ENCODE measurements around the gene OTP.

Gene OTP

DNA sequence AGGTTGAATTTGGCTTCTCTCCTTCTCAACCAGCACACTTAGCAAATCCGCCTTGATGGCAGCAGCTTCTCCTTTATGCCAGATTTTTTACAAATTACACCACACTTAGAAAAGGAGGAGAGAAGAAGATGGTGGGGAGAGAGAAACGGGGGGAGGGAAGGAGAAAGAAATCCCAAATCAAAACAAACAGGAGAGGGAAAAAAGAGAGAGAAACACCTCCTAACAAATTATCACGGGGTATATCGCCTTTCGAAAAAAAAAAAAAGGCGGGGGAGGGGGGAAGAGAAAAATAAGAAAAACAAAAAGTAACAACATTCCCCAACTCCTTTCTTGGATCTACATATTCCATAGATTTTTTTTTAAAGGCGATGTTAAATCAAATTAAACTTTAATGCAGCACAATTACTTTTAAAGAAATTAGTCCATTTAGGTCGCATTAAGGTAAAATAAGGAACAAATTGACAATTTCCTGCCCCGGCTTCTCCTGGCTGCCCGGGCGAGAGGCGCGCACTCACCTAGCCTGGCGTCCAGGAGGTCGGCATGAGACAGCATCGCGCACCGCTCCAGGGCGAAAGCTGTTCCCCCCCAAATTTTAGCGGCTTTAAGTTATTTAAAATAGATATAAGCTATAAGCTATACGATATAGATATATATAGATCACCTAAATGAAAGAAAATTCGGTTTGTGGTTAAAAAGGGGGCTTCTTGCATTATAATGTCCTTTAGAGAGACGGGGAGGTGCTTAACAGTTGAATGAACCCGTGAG lies at the start of gene OTP:
Gene OTP, minus strand, starts transcription at position 716 of the 765 bp plus-strand sequence. Its CDS starts 164 bp downstream, at position 552.
- DNase-seq, result no peak

DNA sequence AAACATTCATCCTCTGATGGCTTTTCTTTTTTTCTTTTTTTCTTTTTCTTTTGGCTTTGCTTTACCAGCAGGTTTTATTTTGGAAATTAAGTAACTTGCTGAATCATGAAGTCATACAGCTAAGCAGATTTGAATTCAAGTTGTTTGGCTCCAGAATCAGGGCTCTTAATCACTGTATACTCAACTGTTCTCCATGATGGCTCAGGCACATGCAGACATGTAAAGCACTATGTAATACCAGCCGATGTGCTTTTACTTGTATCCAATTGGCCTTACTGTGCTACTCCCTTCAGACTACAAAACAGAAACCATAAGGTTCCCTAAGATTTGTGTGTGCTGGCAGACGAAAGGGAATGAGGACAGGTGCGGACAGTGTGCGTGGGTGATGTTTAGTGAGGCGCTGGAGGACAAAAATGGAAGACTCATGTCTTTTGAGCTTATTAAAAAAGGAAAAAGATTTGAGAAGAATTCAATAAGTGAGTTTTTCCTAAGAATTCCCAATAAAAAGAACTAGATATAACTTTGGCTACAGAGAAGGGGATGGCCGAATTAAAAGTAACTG lies 44.7 kb upstream of the OTP start:
- DNase-seq, result no peak

DNA sequence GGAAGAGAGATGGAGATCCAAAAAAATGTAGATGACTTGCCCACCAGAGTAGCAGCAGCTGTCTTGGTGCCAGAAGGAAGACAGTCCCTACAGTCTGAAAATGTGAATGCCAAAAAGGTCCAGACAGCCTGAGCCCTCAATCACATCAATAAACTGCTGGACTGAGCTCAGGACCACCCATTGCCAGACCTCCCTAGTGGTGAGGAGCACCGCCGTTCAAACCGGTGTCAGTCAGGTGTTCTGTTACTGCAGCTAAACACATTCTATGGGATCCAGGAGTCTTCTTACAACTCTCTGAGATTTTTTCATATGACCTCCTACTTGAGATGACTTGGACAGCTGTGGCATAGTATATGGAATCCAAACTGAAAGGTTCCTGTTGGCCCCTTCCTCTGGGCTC lies 32.0 kb upstream of the OTP start:
- DNase-seq, result no peak

DNA sequence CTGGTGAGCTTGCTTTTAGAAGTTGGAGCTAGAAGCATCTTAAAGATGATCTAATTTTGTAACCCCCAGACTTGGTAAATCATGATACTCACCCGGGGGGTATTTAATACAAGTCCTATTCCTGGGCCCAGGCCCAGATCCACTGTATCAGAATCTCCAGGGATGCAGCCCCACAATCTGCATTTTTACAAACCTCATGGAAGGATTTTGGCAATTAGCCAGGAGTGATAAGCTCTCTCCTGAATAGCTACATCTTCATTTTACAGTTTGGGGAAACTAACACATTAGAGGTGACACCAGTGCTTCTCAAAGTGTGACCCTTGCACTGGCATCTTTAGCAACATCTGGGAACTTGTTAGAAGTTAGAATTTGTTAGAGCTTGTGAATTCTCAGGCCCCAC lies 31.2 kb upstream of the OTP start:
- DNase-seq, result no peak

DNA sequence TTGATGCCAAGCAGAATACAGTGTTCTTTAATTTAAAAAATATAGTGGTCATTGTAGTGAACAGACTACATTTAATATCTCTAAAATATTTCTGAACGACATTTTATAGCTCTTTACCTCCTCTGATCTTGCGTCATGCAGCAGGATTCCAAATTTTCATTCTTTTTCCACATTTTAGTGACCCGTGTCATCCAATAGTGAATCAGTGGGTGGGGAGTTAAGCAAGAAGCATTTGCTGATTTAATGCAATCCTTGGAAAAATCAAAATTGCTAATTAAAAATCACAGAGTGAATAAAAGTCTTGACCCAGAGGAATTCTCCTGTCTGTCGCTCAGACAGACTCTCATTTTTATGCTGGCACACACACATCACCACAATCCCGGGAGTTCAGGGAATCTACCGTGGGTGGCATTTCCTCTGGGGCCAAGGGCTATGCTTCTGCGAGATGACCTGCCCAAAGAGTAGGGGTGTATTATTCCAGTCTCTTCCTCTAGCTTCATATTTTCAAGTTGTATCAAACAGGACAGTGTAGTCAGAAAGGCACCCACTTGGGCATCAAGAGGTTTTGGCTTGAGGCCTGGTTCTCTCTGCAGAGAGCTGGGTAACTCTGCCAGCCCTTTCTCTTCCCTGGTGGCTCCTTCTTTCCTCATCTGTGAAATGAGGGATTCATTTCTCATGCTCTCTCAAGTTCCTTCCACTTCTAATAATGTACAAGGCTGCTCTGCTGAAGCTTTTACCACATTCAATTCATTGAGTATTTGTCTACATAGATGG lies 24.8 kb upstream of the OTP start:
- DNase-seq, result no peak

DNA sequence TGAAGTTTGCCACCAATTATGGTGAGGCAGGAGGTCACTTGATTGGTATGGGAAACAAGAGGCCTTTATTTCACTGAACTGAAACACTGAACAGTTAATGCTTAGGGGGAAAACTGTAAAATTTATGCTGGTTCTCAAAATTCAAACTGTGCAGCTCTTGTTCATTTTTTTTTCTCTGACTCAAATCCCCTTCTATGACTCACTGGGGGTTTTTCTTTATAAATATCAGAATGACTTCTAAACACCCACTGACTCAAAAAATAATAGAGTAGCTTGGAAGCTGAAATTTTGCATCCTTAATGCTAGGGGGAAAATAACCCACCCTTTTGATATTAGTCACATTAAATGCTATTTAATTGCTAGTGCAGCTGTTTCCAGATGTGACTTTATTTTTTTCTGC lies 24.1 kb upstream of the OTP start:
- DNase-seq, result no peak

DNA sequence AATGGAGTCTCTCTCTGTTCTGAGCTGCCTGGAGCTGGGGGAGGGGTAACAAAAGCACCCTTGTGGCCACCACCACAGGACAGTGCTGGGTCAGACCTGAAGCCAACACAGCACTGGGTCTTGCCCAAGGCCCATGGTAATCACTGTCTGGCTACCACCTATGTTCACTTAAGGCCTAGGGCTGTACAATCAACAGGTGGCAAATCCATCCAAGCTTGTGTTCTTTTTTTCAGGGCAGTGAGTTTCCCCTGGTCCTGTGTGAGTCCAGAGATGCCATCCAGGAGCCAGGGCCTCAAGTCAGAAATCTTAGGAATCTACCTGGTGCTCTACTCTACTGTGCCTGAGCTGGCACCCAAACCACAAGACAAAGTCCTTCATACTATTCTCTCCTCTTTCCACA lies 20.1 kb upstream of the OTP start:
- DNase-seq, result no peak

DNA sequence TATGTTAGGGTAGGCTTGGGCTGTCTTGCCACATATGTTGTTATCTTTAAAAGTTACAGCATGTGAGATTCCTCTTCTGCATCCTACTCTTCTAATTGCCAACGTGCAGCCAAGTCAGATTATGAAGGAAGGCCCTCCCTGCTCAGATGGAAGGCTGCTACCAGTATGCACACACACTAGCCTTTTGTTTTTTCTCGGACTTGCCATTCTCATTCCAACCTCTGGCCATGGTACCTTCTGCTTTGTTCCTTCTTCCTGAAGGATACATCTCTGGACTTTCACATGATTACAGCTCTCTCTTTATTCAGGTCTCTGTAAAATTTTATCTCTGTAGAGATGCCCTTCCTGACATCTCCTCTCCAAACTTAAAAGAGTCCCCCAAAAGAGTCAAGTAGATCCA lies 12.8 kb upstream of the OTP start:
- DNase-seq, result no peak

DNA sequence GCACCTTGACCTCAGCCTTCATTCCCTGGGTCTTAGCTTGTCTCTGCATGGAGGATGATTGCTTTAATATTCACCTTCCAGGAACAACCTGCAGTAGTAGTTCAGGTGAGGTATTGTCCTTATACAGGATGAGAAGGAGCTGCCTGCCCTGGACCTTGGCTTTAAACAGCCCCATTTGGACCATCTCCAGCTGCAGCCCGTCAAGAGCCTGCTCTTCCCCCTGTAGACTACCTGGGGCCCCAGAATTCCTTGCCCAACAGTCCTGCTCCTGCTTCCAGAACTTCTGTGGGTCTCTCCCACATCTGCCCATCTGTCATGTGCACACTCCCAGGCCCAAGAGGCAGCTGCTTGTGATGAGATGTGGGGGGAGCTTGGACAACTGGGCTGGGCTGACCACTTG lies 12.2 kb upstream of the OTP start:
- DNase-seq, result no peak

DNA sequence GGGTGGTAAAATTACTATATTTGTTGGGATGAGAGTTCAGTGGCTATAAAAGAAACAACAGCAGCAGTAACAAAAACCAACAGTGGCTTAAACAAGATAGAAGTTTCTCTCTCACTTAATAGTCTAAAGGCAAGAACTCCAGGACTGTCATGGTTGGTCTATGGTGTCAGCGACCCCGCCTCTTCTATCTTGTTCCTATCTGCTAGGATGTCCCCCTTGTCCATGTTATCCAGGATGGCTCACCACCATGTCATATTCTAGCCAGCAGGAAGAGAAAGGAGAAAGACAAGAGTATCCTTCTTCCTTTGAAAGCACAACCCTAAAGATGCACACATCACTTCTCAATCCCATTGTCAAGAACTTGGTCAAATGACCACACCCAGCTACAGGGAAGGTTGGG lies 11.3 kb upstream of the OTP start:
- no peak for DNase-seq

DNA sequence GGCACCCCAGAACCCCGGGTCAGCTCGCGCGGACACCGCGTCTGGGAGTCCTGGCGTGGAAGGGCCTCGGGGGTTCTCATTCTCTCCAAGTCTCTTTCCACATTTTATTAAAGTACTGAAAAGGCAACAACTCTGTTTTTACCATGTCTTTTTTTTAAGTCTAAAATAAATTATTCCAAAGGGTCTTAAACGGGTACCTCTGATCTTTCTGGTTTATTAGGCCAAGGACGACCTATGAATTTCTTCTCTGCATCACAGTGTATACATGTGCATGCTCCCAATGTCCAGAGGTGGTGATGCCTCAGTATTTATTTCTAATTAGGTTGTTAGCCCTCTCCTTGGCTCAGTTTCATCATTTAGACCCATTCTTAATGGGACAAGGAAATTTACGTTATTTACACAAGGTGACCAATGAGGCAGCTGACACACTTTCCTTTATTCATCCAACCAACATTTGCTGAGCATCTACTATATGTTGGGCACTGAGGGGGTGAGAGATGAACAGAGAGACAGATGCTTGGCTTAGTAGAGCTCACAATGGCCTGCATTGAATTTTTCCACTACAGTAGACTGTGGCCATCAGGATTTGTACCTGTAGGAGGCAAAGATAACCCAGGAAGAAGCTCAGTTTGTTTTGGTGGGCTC lies 7.6 kb upstream of the OTP start:
- no peak for DNase-seq

DNA sequence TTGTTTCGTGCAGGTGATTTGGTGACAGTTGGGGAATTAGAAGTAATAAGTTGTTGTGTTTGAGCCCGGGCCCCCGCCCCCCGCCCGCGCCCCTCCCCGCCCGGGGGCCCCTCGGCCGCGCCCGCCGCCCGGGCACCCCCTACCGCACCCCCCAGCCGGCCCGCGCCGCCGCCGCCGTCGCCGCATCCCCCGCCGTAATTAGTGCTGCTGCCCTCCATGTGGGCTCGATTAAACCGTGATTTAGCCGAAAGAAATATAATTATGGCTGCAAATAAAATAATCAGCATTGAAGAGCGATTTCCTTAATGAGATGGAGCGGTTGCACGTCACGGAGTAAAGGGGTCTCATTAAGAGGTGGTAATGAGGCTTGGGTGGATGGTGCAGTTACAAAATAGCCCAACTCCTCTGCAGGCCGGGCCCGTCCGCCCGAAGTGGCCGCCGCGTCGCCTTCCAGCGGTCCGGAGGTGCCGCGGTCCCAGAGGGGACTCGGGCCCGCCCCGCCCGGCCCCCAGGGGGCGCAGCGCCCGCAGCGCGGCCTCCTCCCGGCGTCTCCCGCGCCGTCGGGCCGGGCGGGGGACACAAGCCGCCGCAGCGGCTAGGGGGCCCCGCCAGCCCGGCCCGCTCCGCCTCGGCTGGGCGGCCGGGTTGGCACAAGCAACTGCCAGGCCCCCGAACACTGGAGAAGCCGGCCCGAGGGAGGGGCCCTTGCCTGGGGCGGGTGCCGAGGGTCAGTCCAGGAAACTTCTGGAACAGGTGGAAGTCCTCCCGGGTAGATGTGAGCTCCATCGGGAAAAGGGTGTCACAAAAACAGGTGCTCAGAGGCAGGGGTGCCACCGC lies 6.9 kb upstream of the OTP start:
- peak; percentile 24 to 36 for DNase-seq

DNA sequence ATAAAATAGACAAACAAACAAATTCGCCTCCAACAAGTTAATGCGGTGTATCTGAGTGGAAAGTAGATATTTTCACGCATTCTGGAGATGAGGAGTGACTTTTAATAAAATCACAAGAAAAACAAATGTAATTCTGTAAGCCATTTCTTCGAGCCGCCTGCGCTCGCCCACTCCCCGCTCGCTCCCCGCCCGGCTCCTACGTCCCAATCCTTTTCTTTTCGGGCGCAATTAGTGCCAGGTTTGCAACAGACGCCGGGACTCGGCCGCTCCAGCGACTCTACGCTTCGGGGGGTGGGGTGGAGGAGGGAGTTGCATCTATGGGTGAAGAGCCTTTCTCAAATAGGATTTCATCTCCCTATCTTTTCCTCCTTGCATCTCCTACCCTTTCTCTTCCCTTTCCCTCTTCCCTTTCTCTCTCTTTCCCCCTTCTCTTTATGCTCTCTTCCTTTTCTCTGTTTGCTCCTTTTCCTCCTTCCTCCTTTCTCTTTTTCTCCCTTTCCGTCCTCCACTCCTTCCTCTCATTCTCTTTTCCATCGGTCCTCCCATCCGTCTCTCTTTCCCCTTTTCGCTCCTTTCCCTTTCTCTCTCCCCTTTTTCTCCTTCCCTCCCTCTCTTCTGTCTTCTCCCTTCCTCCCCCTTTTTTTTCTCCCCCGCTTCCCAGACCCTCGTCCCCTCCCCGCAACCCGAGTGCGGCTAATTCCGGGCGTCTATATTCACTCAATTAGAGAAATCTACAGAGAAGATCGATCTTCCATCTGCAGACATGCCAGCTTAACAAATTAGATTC lies 6.1 kb upstream of the OTP start:
- DNase-seq, result no peak

DNA sequence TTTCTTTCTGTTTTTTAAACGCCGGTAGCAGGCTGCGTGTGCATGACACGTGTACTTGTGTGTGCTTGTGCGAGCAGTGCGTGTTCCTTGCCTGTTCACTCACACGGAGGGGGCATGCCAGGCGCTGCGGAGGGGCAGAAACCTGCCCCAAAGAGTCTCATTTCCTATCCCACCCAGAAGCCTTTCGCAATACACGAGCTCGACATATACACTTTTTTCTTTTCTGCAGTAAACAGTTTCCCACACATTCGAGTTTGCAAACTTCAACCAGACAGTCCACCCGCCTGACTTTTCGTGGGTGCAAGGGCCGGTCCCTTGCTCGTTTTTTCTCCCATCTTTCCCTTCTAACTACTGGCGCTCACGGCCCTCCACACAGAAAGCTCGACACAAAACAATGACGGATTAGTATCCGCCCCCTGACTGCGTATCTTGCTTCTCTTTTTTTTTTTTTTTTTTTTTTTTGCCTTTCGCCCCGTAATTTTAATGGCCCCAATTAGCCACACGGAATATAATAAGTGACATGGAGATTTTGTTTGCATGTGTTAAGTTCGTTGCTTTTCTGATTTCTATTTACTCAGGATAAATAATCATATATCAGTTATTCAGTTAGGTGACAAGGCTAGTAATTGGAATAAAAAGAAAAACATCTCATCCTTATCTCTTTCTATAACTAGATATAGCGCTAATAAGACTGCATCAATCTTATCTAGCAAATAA lies 5.3 kb upstream of the OTP start:
- DNase-seq, result no peak

DNA sequence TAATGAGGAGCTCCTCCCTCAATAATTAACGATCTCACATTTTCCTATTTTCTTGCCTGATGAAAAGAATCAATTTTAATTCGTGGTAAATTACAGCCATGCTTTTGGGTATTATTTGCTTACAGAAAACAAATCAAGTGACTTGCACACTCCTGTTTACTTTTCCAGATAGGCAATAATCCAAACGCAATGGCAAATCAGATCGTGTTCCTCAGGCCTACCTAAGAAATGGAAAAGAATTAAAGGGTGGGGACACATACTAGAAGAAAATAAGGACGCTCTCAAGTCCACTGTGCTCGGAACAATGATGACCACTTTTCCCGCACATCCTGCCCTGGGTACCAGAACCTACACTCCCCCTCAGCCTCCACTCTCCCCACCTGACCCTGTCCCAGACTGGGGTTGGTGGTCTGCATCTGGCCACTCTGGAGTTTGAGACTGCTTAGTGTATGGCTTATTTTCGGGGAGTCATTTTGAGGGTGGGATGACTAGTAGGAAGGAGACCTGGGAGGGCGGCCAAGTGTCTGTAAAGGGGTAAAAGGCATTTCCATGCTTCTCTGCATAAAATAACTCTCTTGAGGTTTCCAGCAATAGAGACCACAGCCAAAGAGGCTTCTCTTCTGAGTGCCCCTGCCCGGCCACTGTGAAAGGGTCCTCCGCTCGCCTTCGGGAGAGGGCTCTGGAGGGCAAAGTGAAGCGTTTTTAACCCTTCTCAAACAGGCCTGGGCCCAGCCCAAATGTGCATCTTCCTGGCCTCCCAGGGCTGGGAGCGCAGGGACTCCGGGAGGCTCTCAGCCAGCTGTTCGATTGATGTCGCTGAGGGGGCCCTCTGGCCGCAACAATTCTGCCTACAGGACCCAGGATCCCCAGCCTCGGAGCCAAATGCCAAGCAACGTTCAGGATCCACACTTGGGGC lies 4.5 kb upstream of the OTP start:
- DNase-seq, result no peak

DNA sequence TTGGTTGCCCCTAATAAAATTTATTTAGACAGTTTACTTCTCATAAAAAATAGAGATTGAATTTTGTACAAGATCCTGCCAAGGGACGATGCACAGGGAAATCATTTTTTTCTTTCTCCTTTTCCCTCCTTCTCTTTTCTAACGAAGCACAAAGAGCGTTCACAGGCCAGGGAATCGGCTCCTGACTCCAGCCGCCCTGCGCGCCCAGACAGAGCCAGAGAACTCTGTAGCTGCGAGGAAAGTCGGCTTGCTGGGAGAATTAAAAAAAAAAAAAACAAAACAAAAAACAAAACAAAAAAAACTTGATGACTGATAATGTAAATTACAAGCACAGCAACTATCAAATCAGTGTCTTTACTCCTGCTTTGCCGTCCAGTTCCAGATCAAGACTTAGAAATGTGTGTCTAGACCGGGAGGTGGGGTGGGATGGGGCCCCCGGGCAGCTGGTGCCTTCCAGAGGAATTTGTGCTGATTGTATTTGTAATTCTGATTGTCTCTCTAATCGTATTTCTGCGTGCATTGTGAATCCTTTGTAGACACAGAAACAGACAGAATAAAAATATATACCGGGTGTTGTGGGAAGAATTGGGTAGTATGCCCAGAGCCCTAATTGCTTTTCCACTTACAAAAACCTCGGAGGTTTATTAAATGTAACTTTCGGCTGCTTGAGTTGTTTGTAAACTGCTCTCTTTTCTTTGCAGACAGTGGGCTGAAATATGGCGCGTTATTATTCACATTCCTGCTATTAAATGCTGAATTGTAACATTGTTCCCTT lies 3.6 kb upstream of the OTP start:
- DNase-seq, result no peak

DNA sequence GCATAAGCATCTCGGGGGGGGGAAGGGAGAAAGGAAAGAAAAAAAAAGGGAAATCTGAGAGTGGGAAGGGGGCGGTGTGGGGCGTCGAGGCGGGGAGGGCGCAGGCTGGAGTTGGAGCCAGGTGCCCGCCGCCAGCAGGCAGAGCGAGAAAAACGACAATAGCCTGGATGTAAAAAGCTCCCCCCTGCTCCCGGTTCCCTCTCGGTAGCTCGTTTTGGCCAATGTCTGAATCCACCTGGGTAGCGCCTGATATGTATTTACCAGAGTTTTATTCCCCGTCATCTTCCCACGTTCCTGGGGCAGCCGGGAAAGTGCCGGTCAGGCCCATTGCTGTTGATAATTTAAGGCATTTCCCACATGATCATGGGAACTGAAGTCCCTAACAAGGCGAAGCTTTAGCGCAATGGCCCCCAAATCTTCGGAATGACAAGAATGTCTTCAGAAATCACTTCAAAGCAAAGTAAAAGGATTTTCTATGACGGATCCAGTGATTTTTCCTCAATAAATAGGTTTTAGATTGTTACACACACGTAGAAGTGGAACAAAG lies 3.0 kb upstream of the OTP start:
- DNase-seq, result no peak

DNA sequence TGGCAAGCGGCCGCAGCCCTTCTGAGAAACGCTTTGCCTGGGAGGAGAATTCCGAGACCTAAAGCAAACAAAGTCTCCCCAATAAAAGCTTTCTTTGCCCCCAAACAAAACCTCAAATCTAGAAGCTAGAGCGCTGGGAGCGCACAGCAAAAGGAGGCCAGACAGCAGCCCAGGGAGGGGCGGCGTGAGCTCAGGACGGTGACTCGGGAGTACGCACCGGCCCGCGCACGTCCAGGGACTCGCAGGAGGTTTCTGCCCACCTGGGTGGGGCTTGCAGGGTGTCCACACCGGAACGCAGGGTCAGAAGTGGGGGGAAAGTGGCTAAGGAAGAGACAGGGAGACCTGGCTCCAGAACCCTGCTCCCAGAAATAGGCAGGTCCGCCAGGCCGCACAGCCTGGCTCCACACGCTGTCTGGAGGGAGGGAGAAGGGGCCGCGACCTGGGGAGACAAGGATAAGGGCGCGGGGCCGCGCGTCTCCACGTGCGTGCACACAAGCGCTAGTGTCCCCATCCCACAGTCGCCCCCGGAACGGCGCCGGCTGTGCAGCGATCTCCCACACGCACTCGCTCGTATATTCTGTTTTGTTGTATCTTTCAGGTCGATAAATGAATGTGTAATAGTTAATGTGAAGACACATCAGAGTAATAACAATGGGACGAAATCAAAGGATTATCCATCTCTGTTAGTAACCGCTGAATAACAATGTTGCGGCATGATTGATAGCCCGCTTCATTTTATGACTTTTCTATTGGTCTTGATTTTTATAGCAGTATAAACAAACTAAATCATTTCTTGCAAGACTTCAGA lies 2.3 kb upstream of the OTP start:
- no peak for DNase-seq
